IPS-11a (cell line): ENCODE data around the gene LSM10.

ENCODE experiments used
- H3K4me3 ChIP-seq: one replicate; pipeline ENCODE4 v1.5.1; 2013; ENCODE audit warnings: low read depth, low read length, control low read depth

The LSM10 gene

GRCh38 chr1:36385410-36386264 is 12.1 kb downstream of the LSM10 start, which contains the start of gene STK40:
Gene STK40, minus strand, starts transcription at chr1:36385924. Its CDS starts 24,592 bp downstream, at chr1:36361332.
- peak within 1 kb of the TSS; percentile 68 for H3K4me3 ChIP-seq

GRCh38 chr1:36384542-36385409 is 12.9 kb downstream of the LSM10 start:
- peak overlapping the region; percentile 68 for H3K4me3 ChIP-seq

- no peak overlapping the region for H3K4me3 ChIP-seq
Measured at GRCh38 chr1:36383240-36383639, 14.5 kb downstream of the LSM10 start.

GRCh38 chr1:36382669-36383068 is 15.0 kb downstream of the LSM10 start:
- H3K4me3 ChIP-seq, result no peak overlapping the region

- H3K4me3 ChIP-seq, result no peak overlapping the region
Measured at GRCh38 chr1:36382231-36382630, 15.5 kb downstream of the LSM10 start.

GRCh38 chr1:36381405-36381804 is 16.3 kb downstream of the LSM10 start:
- no peak overlapping the region for H3K4me3 ChIP-seq

GRCh38 chr1:36380782-36381181 is 16.9 kb downstream of the LSM10 start:
- H3K4me3 ChIP-seq, result no peak overlapping the region

- H3K4me3 ChIP-seq, result no peak overlapping the region
Measured at GRCh38 chr1:36380143-36380619, 17.5 kb downstream of the LSM10 start.

GRCh38 chr1:36377791-36378492 is 19.8 kb downstream of the LSM10 start:
- no peak overlapping the region for H3K4me3 ChIP-seq

GRCh38 chr1:36372617-36373016 is 25.1 kb downstream of the LSM10 start:
- no peak overlapping the region for H3K4me3 ChIP-seq

- no peak overlapping the region for H3K4me3 ChIP-seq
Measured at GRCh38 chr1:36369061-36369861, 28.4 kb downstream of the LSM10 start.

GRCh38 chr1:36367798-36368197 is 29.9 kb downstream of the LSM10 start:
- no peak overlapping the region for H3K4me3 ChIP-seq

GRCh38 chr1:36367066-36367465 is 30.6 kb downstream of the LSM10 start:
- H3K4me3 ChIP-seq, result no peak overlapping the region

GRCh38 chr1:36366091-36366661 is 31.5 kb downstream of the LSM10 start:
- H3K4me3 ChIP-seq, result no peak overlapping the region

- H3K4me3 ChIP-seq, result no peak overlapping the region
Measured at GRCh38 chr1:36365381-36365780, 32.3 kb downstream of the LSM10 start.

- no peak overlapping the region for H3K4me3 ChIP-seq
Measured at GRCh38 chr1:36359911-36360550, 37.7 kb downstream of the LSM10 start.

- no peak overlapping the region for H3K4me3 ChIP-seq
Measured at GRCh38 chr1:36359383-36359782, 38.3 kb downstream of the LSM10 start.

GRCh38 chr1:36358514-36359084 is 39.1 kb downstream of the LSM10 start:
- no peak overlapping the region for H3K4me3 ChIP-seq

- no peak overlapping the region for H3K4me3 ChIP-seq
Measured at GRCh38 chr1:36355811-36356210, 41.9 kb downstream of the LSM10 start.
